Measurements from ENCODE around the gene RAPGEF3. TPM values are rescaled to one million over a fixed set of nuclear protein-coding genes. Genes with fewer than 3 reads are reported as not detected.

The RAPGEF3 gene
- total and polyA plus RNA-seq, 4 donors, result 1.3 to 4.3 (median 1.4) TPM

- Histone ChIP-seq H3K27me3 (ENCODE audit: control insufficient read depth in 4 of 4, insufficient read depth in 4 of 4, low read length in 3 of 4) (no peaks in the 10 kb centered on the region), H3K9me3 (ENCODE audit: control insufficient read depth in 4 of 4, low read length in 3 of 4) (no peaks in the 10 kb centered on the region), H3K27ac (ENCODE audit: low read depth in 1 of 2, low read length in 2 of 2) (no peak overlapping the region), H3K4me1 (ENCODE audit: control insufficient read depth in 4 of 4, insufficient read depth in 4 of 4, low read length in 3 of 4) (peaks cover 3 to 24% (median 17%) of the 10 kb centered on the region in 4 donors), H3K36me3 (ENCODE audit: control insufficient read depth in 4 of 4, insufficient read depth in 3 of 4, low read depth in 1 of 4, low read length in 3 of 4) (no peaks in the 10 kb centered on the region), H3K9ac (ENCODE audit: low read depth in 1 of 2, low read length in 2 of 2) (no peak overlapping the region), H3K4me3 (ENCODE audit: low read depth in 1 of 3, low read length in 3 of 3) (no peak overlapping the region)
- TF ChIP-seq NR2F2 (IDR thresholded peaks at IDR 0.05), result no peak
- no peak for TF ChIP-seq FOXA2 (IDR thresholded peaks at IDR 0.05)
- no peak for TF ChIP-seq EGR1 (IDR thresholded peaks at IDR 0.05; ENCODE audit: low read depth in 2 of 2)
- TF ChIP-seq RXRA (IDR thresholded peaks at IDR 0.05), result no peak
- TF ChIP-seq SP1 (IDR thresholded peaks at IDR 0.05), result no peak
- TF ChIP-seq, protein P1, sequence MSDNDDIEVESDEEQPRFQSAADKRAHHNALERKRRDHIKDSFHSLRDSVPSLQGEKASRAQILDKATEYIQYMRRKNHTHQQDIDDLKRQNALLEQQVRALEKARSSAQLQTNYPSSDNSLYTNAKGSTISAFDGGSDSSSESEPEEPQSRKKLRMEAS (IDR thresholded peaks at IDR 0.05), result no peak
- TF ChIP-seq TAF1 (conservative IDR thresholded peaks at IDR 0.05), result no peak
- no peak for TF ChIP-seq RAD21 (IDR thresholded peaks at IDR 0.05)
- no peak for TF ChIP-seq CTCF (IDR thresholded peaks at IDR 0.05; ENCODE audit: low read depth, low read length, missing input control)
- no peak for TF ChIP-seq REST (IDR thresholded peaks at IDR 0.05)
- no peak for TF ChIP-seq ATF3 (IDR thresholded peaks at IDR 0.05)
- no peak for TF ChIP-seq JUND (IDR thresholded peaks at IDR 0.05)
- TF ChIP-seq FOXA1 (IDR thresholded peaks at IDR 0.05), result no peak
- TF ChIP-seq YY1 (IDR thresholded peaks at IDR 0.05), result no peak
- no peak for TF ChIP-seq GABPA (IDR thresholded peaks at IDR 0.05 in 1 of 2, conservative IDR thresholded peaks at IDR 0.05 in 1 of 2)
- no peak for TF ChIP-seq HNF4G (IDR thresholded peaks at IDR 0.05)
- no peak for TF ChIP-seq HNF4A (conservative IDR thresholded peaks at IDR 0.05)
- TF ChIP-seq, protein P2, sequence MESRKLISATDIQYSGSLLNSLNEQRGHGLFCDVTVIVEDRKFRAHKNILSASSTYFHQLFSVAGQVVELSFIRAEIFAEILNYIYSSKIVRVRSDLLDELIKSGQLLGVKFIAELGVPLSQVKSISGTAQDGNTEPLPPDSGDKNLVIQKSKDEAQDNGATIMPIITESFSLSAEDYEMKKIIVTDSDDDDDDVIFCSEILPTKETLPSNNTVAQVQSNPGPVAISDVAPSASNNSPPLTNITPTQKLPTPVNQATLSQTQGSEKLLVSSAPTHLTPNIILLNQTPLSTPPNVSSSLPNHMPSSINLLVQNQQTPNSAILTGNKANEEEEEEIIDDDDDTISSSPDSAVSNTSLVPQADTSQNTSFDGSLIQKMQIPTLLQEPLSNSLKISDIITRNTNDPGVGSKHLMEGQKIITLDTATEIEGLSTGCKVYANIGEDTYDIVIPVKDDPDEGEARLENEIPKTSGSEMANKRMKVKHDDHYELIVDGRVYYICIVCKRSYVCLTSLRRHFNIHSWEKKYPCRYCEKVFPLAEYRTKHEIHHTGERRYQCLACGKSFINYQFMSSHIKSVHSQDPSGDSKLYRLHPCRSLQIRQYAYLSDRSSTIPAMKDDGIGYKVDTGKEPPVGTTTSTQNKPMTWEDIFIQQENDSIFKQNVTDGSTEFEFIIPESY (IDR thresholded peaks at IDR 0.05), result no peak
- DNase-seq (ENCODE audit: low spot score), result no peak
- 90% methylated on average over 5 of the region's 5 CpGs for WGBS
Measured at GRCh38 chr12:47711448-47711847, 47.2 kb downstream of the RAPGEF3 start.
